Fibroblast of upper back skin (primary cell): ENCODE measurements around the gene TRIM43B.
"Not testable (repeated sequence)": the region's sequence is repeated elsewhere in the genome, so short reads cannot be mapped to it uniquely, and the experiment has no call there.

Experiments used
- DNase-seq: peaks from one replicate; pipeline ENCODE4 v3.0.0-alpha.2; 2013

TRIM43B gene

DNA sequence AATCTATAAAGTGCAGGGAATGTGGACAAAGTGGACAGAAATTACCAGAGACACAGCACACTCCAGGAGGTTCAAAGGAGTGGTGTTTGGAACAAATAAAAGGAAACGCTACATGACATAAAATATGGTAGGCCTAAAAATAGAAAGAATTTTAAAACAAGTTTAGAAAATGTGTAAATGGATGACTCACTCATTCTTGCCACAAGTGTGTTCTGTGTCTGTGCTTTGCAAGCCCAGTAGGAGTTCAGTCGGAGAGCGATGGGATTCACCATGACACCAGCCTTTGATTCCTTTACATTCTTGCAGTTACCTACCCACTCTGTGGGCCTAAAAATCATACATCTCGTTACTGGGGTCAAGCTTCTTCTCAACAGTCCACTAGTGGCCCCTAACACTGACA is 51.2 kb downstream of the TRIM43B start:
- DNase-seq, result not testable (repeated sequence)

DNA sequence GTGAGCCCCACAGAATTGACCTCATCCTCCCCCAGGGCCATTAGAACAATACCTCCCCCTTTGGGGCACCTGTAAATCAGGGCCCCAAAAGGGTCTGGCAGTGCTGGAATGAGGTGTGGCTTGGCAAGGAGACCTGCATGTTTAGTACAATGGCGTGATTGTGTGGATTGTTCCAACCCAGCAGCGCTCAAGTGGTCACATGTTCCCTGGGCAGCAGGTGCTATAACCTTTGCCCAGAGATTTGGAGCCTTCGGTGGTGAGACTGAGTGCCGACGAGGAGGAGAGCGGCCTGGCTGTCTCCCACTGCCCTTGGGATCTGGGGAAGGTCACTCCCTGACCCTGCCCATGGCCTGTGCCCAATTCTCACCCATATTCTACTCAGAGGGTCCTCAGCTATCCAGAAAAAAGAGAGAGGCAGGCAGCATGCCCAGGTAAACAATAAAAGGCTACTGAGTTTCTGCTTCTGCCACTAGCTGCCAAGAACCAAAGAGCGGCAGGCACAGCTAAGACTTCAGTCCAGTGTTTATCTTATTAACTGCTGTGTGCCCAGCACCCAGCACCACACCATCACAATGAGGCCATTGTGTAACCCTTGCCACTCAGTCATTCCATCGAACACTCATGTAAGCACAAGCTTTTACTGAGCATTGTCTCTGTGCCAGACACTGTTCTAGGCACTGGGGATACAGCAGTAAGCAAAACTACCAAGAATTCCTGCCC is 54.6 kb downstream of the TRIM43B start:
- not testable (repeated sequence) for DNase-seq

DNA sequence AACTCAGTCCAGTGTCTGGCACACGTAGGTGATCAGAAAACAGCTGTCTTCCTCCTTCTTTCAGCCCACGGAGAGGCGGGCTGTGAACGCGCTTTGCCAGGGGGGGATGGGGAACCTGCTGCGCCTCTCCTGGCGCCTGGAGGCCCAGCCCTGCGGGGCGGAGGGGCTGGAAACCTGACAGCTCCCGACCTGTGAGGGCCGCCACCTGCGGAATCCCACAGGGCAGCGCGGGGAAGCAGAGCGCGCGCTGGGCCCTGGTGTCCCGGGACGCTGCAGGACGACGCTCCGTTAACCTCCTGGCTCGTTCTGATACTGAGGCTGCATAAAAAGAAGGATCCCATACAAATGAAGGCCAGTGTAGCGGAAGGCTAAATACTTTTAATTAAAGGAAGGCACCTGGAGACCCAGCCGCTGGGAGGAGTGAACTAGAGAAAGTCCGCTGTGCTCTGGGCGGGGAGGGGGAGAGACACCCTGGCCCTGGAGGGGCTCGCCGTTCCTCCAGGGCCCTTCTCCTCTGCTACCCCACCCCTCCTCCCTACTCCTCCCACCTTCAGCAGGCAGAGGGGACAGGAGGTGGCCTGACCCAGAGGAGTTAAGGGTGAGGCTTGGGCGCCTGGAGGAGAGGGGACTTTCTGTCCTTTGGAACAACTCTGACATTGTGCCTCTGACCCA is 57.2 kb downstream of the TRIM43B start:
- not testable (repeated sequence) for DNase-seq
